Measurements from ENCODE around the gene LRRC39.

The LRRC39 gene

GRCh38 chr1:100178091-100178490, at the start of gene LRRC39:
TSS of gene LRRC39 (minus strand) at chr1:100178256. CDS start at chr1:100168516, 9,740 bp downstream.
- DNase-seq (ENCODE audit: low read depth) = no peak
- no peak within 1 kb of the TSS for H3K4me3 ChIP-seq (ENCODE audit: control insufficient read depth, low read depth, low read length)

DNA sequence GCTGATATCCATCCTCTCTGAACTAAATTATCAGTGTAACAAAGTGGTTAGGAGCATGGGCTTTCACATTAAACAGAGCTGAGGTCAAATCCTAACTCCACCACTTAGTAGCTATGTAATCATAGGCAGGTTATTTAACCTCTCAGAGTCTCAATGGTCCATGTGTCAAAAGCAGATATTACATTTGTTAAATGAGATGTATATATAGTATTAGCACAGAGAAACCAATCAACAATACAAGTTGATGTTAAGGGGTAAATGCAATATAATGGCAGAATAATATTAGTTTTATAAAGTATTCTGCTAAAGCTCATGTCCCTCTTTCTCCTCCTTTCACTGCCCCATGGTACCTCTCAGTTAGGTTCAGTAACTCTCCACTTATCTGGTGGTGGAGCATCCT, 44.4 kb upstream of the LRRC39 start:
- TF ChIP-seq CTCF (conservative IDR thresholded peaks at IDR 0.05; ENCODE audit: control insufficient read depth, insufficient read depth, low read depth, low read length) = no peak
- no peak overlapping the region for H3K4me3 ChIP-seq (ENCODE audit: control insufficient read depth, low read depth, low read length)
- DNase-seq (ENCODE audit: low read depth) = no peak

More at GRCh38 chr1:100178091-100178490, at the start of gene LRRC39:
- no peak for TF ChIP-seq CTCF (conservative IDR thresholded peaks at IDR 0.05; ENCODE audit: control insufficient read depth, insufficient read depth, low read depth, low read length)

- H3K4me3 ChIP-seq (ENCODE audit: control insufficient read depth, low read depth, low read length) = no peak overlapping the region
- DNase-seq (ENCODE audit: low read depth) = peak; percentile 44
- no peak for TF ChIP-seq CTCF (conservative IDR thresholded peaks at IDR 0.05; ENCODE audit: control insufficient read depth, insufficient read depth, low read depth, low read length)
Observed at GRCh38 chr1:100219883-100220282, 41.8 kb upstream of the LRRC39 start.

DNA sequence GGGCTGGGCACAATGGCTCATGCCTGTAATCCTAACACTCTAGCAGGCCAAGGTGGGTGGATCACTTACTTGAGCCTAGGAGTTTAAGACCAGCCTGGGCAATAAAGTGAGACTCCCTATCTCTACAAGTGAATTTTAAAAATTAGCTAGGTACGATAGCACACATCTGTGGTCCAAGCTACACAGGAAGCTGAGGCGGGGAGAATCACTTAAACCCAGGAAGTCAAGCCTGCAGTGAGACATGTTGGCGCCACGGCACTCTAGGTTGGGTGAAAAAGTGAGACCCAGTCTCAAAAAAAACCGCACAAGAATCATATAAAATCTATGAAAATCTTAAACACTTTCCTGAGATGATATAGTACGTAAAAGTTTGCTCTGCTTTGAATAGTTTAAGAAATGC, 41.4 kb upstream of the LRRC39 start:
- H3K4me3 ChIP-seq (ENCODE audit: control insufficient read depth, low read depth, low read length) = no peak overlapping the region
- DNase-seq (ENCODE audit: low read depth) = no peak
- TF ChIP-seq CTCF (conservative IDR thresholded peaks at IDR 0.05; ENCODE audit: control insufficient read depth, insufficient read depth, low read depth, low read length) = no peak

DNA sequence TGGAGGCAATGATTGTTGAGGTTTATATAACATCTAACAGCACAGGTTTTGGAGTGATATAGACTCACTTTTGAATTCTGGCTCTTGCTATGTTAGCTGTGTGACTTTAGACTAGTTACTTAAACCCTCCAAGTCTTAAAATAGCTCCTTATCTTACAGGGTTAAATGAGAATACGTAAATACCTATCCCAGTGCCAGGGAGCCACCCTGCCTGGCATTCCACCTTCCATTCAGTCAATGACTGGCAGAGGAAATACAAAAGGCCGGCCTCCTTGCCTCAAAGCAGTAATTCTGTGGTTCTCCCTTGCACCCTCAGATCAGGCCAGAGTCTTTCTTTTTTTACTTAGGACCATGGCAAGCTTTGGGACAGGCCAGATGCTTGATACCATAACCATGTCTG, 39.8 kb upstream of the LRRC39 start:
- no peak for TF ChIP-seq CTCF (conservative IDR thresholded peaks at IDR 0.05; ENCODE audit: control insufficient read depth, insufficient read depth, low read depth, low read length)
- H3K4me3 ChIP-seq (ENCODE audit: control insufficient read depth, low read depth, low read length) = no peak overlapping the region
- no peak for DNase-seq (ENCODE audit: low read depth)

DNA sequence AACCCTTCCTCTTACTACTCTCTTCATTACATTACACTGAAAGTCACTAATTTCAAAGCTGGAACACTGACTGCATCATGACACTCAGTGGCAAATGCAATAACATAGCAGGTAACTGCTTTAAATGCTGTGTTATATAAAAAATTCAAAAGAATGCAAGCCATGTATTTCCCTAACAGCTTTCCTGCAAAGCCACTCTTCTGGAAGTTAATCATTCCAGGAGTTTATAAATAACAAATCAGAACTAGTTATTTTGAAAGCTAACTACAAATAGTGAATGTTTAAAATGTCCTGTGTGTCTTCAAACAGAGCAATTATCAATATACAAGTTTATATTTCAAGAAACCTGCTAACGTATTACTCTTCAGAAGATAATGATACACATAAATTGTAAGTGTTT, 37.0 kb upstream of the LRRC39 start:
- no peak for TF ChIP-seq CTCF (conservative IDR thresholded peaks at IDR 0.05; ENCODE audit: control insufficient read depth, insufficient read depth, low read depth, low read length)
- no peak overlapping the region for H3K4me3 ChIP-seq (ENCODE audit: control insufficient read depth, low read depth, low read length)
- no peak for DNase-seq (ENCODE audit: low read depth)

GRCh38 chr1:100213141-100213540, 35.1 kb upstream of the LRRC39 start:
- no peak overlapping the region for H3K4me3 ChIP-seq (ENCODE audit: control insufficient read depth, low read depth, low read length)
- no peak for TF ChIP-seq CTCF (conservative IDR thresholded peaks at IDR 0.05; ENCODE audit: control insufficient read depth, insufficient read depth, low read depth, low read length)
- no peak for DNase-seq (ENCODE audit: low read depth)

Data from fibroblast of mammary gland (primary cell).